DMS 273 treated with DMSO at 0.1 percent for 48 hours (cell line): ENCODE measurements around the gene EXOSC10.

ENCODE experiments used
- DNase-seq: peaks from one replicate; lab custom pipeline; 2025; lab: John Stamatoyannopoulos, UW

Gene EXOSC10

GRCh38 chr1:11099310-11100148 lies at the start of gene EXOSC10:
Gene EXOSC10, minus strand, starts transcription at chr1:11099869. Its CDS starts 38 bp downstream, at chr1:11099831.
- DNase-seq: peak; percentile 78

GRCh38 chr1:11147197-11147770 lies 47.6 kb upstream of the EXOSC10 start:
- no peak for DNase-seq

GRCh38 chr1:11145741-11146140 lies 46.1 kb upstream of the EXOSC10 start:
- no peak for DNase-seq

- no peak for DNase-seq
Observed at GRCh38 chr1:11144570-11145256, 45.0 kb upstream of the EXOSC10 start.

- no peak for DNase-seq
Observed at GRCh38 chr1:11143907-11144306, 44.2 kb upstream of the EXOSC10 start.

GRCh38 chr1:11143401-11143800 lies 43.7 kb upstream of the EXOSC10 start:
- DNase-seq: no peak

GRCh38 chr1:11142618-11143391 lies 43.1 kb upstream of the EXOSC10 start:
- DNase-seq: no peak

GRCh38 chr1:11138952-11139351 lies 39.3 kb upstream of the EXOSC10 start:
- no peak for DNase-seq

- no peak for DNase-seq
Observed at GRCh38 chr1:11138029-11138428, 38.4 kb upstream of the EXOSC10 start.

GRCh38 chr1:11134898-11135266 lies 35.2 kb upstream of the EXOSC10 start:
- DNase-seq: peak; percentile 50

- DNase-seq: peak; percentile 50
Observed at GRCh38 chr1:11134251-11134897, 34.7 kb upstream of the EXOSC10 start.

- DNase-seq: no peak
Observed at GRCh38 chr1:11132563-11133293, 33.1 kb upstream of the EXOSC10 start.

GRCh38 chr1:11131816-11132215 lies 32.1 kb upstream of the EXOSC10 start:
- no peak for DNase-seq

- no peak for DNase-seq
Observed at GRCh38 chr1:11130406-11130805, 30.7 kb upstream of the EXOSC10 start.

GRCh38 chr1:11129649-11130390 lies 30.2 kb upstream of the EXOSC10 start:
- no peak for DNase-seq

- DNase-seq: no peak
Observed at GRCh38 chr1:11126569-11126968, 26.9 kb upstream of the EXOSC10 start.

GRCh38 chr1:11125931-11126330 lies 26.3 kb upstream of the EXOSC10 start:
- no peak for DNase-seq

- no peak for DNase-seq
Observed at GRCh38 chr1:11124965-11125364, 25.3 kb upstream of the EXOSC10 start.

- DNase-seq: no peak
Observed at GRCh38 chr1:11116318-11116717, 16.6 kb upstream of the EXOSC10 start.

- no peak for DNase-seq
Observed at GRCh38 chr1:11114966-11115365, 15.3 kb upstream of the EXOSC10 start.
